ENCODE measurements around the gene PTPRT. TPM values are rescaled to one million over a fixed set of nuclear protein-coding genes. Genes with fewer than 3 reads are reported as not detected.

Gene PTPRT
- total and polyA plus RNA-seq, 10 of the 15 experiments (the other 5 are each of a cell fraction or from before 2014, with no cell fraction given) = not detected

DNA sequence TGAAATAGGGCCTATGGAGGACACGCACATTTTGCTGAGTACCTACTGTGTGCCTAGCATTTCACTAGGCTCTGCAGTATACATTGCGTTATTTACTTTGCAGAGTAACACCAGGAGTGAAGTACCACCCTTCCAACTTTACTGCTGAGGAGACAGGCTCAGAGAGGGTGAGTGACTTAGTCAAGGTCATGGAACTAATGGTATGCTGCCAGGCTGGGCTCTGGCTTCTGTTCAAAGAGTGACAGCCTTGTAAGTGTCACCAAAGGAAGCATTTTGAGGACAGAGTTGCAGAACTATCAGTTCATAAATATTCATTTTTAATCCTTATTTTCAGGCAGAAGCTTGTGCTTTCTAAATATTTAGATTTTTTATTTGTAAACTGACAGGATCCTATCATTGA is 816.7 kb downstream of the PTPRT start:
- POLR2A ChIA-PET = no interaction called here

More for the DNA sequence above, 816.7 kb downstream of the PTPRT start:
- TF ChIP-seq ASH2L (IDR thresholded peaks at IDR 0.05; ENCODE audit: borderline replicate concordance, low read depth) = no peak
- TF ChIP-seq CEBPB (IDR thresholded peaks at IDR 0.05; ENCODE audit: borderline replicate concordance in 1 of 2, low read depth in 2 of 2, low read length in 2 of 2) = no peak
- TF ChIP-seq, protein P1, sequence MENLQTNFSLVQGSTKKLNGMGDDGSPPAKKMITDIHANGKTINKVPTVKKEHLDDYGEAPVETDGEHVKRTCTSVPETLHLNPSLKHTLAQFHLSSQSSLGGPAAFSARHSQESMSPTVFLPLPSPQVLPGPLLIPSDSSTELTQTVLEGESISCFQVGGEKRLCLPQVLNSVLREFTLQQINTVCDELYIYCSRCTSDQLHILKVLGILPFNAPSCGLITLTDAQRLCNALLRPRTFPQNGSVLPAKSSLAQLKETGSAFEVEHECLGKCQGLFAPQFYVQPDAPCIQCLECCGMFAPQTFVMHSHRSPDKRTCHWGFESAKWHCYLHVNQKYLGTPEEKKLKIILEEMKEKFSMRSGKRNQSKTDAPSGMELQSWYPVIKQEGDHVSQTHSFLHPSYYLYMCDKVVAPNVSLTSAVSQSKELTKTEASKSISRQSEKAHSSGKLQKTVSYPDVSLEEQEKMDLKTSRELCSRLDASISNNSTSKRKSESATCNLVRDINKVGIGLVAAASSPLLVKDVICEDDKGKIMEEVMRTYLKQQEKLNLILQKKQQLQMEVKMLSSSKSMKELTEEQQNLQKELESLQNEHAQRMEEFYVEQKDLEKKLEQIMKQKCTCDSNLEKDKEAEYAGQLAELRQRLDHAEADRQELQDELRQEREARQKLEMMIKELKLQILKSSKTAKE (IDR thresholded peaks at IDR 0.05; ENCODE audit: low read depth, poor library complexity, severe bottlenecking) = no peak
- no peak for TF ChIP-seq POU2F2 (IDR thresholded peaks at IDR 0.05; ENCODE audit: borderline replicate concordance, low read depth, low read length)
- no peak for TF ChIP-seq SMAD5 (IDR thresholded peaks at IDR 0.05; ENCODE audit: low read depth)
- TF ChIP-seq ZBED1 (IDR thresholded peaks at IDR 0.05; ENCODE audit: borderline replicate concordance) = no peak
- no peak for TF ChIP-seq MTA3 (IDR thresholded peaks at IDR 0.05; ENCODE audit: borderline replicate concordance, low read length)
- TF ChIP-seq ZNF274 (IDR thresholded peaks at IDR 0.05; ENCODE audit: insufficient read depth, insufficient read length) = no peak
- no peak for TF ChIP-seq CBX5 (IDR thresholded peaks at IDR 0.05; ENCODE audit: low read depth)
- TF ChIP-seq NBN (IDR thresholded peaks at IDR 0.05) = no peak
- TF ChIP-seq, protein P2, sequence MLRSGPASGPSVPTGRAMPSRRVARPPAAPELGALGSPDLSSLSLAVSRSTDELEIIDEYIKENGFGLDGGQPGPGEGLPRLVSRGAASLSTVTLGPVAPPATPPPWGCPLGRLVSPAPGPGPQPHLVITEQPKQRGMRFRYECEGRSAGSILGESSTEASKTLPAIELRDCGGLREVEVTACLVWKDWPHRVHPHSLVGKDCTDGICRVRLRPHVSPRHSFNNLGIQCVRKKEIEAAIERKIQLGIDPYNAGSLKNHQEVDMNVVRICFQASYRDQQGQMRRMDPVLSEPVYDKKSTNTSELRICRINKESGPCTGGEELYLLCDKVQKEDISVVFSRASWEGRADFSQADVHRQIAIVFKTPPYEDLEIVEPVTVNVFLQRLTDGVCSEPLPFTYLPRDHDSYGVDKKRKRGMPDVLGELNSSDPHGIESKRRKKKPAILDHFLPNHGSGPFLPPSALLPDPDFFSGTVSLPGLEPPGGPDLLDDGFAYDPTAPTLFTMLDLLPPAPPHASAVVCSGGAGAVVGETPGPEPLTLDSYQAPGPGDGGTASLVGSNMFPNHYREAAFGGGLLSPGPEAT (IDR thresholded peaks at IDR 0.05; ENCODE audit: low read depth) = no peak
- TF ChIP-seq FOXM1 (IDR thresholded peaks at IDR 0.05; ENCODE audit: low read depth, low read length) = no peak
- RAD21 ChIA-PET (ENCODE audit: unreplicated experiment) = no interaction called here
- no peak overlapping the region for H2AFZ ChIP-seq (ENCODE audit: control insufficient read depth, low read depth, low read length)
- no peak overlapping the region for H3K27ac ChIP-seq (ENCODE audit: control insufficient read depth, insufficient read depth)
- H3K79me2 ChIP-seq (ENCODE audit: control insufficient read depth, insufficient read depth, low read length) = no peaks in the 10 kb centered on the region
- intact Hi-C loops (cut with micrococcal nuclease; ENCODE audit: unreplicated experiment) (no loop called here), in situ Hi-C loops (cut with MboI) (no loop called here)
- H3K4me2 ChIP-seq (ENCODE audit: control insufficient read depth, insufficient read depth) = no peak overlapping the region
- no peaks in the 10 kb centered on the region for H3K4me1 ChIP-seq (ENCODE audit: control insufficient read depth, insufficient read depth, low read length)
- no peaks in the 10 kb centered on the region for H4K20me1 ChIP-seq (ENCODE audit: control insufficient read depth, insufficient read depth)
- H3K9me3 ChIP-seq (replicated peaks; ENCODE audit: control insufficient read depth, insufficient read depth, low read length) = no peaks in the 10 kb centered on the region
- H3K9ac ChIP-seq (ENCODE audit: control insufficient read depth, insufficient read depth, low read length) = no peak overlapping the region
- no peak for DNase-seq (ENCODE audit: low read depth, low spot score)
- no peaks in the 10 kb centered on the region for H3K27me3 ChIP-seq (replicated peaks in 1 of 2; ENCODE audit: control insufficient read depth in 2 of 2, insufficient read depth in 2 of 2, low read length in 1 of 2)
- SMC1A ChIA-PET (ENCODE audit: uncharacterized antibody, unreplicated experiment) = interaction anchor here (1.4 kb wide), 1 partner anchor 10 kb away, joined by 3 read pairs; no protein-coding TSS in a partner anchor
- ATAC-seq = no peak
- WGBS (ENCODE audit: insufficient coverage, insufficient replicate concordance, low lambda C conversion rate, missing lambda C conversion rate) = 25% methylated on average over 2 of the region's 2 CpGs
- H3K36me3 ChIP-seq (ENCODE audit: control insufficient read depth in 2 of 2, insufficient read depth in 2 of 2, low read length in 1 of 2) = no peaks in the 10 kb centered on the region
- FAIRE-seq = no peak
- H3K4me3 ChIP-seq = no peak overlapping the region
- no TSS peak for BruUV-seq (replicated peaks)
- CTCF ChIA-PET = no interaction called here
